Stimulated activated CD8-positive, alpha-beta memory T cell treated with anti-CD3 and anti-CD28 coated beads, Interleukin-12 subunit alpha, Interleukin-12 subunit beta, amount 100 ng/mL, for 24 hours (primary cell): ENCODE data around the gene VRK1.
"Not testable (repeated sequence)": the region's sequence is repeated elsewhere in the genome, so short reads cannot be mapped to it uniquely, and the experiment has no call there.

Experiments
- DNase-seq: peaks from one replicate; pipeline ENCODE4 v3.0.0-alpha.2; 2020; ENCODE audit errors: extremely low read depth

The VRK1 gene

DNA sequence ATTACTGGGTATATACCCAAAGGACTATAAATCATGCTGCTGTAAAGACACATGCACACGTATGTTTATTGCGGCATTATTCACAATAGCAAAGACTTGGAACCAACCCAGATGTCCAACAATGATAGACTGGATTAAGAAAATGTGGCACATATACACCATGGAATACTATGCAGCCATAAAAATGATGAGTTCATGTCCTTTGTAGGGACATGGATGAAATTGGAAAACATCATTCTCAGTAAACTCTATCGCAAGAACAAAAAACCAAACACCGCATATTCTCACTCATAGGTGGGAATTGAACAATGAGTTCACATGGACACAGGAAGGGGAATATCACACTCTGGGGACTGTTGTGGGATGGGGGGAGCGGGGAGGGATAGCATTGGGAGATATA, 86.8 kb downstream of the VRK1 start:
- not testable (repeated sequence) for DNase-seq

DNA sequence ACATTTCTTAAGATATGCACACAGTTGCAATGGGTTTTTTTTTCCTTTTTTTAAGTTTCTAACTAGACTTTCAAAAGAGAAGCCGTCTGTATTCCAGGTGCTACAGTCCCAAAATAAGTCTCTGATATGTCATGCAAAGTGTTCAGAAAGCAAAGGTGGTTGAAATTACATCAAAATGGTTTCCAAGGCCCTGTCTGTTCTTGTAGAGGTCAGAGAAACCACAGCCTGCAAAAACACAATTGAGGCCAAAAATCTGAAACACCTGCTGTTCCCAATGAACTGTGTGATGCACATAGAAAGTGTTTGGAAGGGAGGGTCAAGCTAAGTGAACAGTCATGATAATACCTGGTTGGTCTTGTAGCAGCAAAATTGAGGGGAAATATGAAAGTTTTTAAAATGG, 91.0 kb downstream of the VRK1 start:
- DNase-seq = no peak

DNA sequence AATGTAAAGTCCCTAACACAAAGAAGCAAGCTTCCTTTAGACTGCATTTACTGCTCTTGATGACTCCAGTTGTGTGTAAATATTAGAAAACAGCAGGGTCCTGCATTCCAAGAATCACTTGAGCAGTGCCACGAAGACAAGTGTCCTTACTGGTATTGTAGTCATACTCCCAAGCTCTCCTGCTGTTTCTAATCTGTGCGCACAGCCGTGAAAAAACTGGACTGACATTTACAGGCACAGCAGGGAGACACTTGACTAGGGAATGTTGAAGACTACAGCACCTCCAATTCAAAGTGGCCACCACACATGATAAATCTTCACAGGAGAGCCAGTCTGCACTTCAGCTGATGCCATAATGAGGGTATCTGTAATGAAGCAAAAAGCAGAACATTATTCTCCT, 91.4 kb downstream of the VRK1 start:
- DNase-seq = no peak

DNA sequence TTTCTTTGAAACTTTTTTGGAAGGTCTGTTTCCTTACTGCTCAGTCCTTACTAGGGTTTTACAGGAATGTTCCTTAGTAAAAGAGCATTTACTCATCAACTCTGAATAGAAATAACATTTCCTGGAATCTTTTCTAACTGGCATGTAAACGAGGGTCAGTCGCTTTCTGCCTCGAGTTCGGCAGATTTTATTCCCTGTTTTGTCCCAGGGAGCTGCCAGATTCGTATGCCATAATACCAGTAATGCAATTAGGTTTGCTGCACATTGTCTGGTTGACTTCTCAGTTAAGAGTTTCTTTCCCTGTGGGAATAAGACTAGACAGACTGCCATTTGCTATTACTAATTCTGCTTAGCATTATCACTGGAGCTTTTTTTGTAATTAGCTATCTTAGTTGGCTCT, 91.9 kb downstream of the VRK1 start:
- no peak for DNase-seq

DNA sequence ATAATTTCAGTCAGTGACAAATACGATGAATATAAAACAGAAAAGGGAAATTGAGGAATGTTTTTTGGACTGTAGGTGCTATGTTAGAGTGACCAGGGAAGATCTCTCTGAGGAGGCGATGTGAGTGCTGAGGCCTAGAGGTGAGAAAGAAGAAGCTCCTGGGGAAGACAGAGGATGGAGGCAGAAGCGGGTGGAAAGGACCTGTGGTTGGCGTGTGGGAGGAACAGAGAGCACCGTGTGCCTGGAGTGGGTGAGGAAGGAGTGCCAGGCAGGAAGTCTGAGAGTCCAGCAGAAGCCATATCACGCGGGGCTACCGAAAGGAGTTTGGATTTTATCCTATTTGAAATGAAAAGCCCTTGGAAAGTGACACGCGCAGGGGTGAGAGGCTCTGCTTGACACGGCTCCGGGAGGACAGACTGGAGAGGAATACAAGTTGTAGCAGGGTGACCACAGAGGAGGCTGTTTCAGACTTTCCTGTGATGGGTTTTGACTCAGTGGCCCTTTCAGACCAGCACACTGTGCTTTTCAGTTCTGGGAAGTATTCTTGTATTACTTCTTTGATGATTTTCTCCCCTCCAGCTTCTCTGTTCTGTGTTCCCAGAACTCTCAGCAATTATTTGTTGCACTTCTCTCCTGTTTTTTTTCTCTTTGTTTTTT, 96.9 kb downstream of the VRK1 start:
- no peak for DNase-seq

DNA sequence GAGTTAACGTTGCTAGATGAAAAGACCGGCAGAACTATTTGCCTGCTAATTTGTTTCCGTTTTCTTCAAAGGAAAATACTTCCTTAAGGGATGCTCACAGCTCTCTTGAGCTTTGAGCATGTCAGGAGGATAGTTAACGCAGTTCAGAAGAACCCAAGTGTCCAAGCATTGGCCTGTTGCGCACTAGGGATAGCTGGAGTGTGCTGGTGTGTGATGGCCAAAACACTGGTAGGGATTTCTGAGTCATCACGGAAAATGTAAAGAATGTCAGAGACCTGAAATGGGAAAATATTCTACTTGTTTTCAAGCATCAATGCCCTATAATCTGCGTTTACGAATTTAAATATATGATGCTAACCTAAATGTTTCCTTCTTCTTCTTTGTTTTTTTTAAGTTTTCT, 97.8 kb downstream of the VRK1 start:
- DNase-seq = no peak

DNA sequence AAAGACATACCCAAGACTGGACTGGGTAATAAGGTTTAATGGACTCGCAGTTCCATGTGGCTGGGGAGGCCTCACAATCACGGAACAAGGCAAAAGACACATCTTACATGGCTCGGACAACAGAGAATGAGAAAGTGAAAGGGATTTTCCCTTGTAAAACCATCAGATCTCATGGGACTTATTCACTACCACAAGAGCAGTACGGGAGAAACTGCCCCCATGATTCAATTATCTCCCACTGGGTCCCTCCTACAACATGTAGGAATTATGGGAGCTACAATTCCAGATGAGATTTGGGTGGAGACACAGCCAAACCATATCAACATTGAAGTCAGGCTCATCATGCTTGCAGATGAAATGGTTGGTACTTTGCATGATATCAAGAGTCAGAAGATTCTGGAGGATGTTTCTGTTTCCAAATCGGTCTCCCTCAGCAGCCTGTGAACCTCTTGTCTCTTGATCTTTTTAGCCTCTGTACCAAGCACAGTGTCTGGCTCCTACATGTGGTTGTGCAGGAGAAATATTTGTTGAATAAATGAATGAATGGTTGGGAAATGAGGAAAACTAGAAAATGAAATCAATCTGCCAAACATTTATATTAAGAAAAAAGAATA, 98.6 kb downstream of the VRK1 start:
- no peak for DNase-seq

DNA sequence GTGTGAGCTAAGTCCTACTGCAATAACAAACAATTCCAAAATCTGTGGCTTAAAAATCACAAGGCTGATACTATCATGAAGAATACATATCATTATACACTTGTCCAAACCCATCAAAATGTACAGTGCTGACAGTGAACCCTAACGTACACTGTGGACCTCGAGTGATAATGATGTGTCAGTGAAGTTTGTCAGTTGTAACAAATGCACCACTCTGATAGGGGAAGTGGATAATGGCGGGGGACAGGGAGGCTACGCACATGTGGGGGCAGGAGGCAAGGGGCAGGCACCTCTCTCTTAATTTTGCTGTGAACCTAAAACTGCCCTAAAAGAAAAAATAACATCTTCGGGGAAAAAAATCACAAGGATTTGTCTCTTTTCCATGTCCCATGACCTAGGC, 100.0 kb downstream of the VRK1 start:
- no peak for DNase-seq

DNA sequence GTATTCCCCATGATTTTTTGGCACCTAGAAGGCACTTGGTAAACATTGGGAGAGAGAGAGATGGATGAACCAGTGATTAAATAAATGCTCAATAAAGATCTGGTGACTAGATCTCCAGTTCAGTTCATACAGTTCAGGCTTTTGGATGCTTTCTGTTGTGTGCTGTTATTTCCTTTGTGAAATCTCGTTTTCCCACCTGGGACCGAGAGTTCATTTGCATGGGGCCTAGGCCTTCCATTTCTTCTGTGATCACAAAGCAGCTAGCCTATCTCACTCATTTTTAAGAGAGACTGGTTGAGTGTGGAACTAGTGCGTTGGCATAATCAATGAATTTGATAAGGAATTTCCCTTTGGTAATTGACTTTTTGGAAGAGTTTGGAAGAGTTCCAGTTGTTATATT, 104.0 kb downstream of the VRK1 start:
- no peak for DNase-seq

DNA sequence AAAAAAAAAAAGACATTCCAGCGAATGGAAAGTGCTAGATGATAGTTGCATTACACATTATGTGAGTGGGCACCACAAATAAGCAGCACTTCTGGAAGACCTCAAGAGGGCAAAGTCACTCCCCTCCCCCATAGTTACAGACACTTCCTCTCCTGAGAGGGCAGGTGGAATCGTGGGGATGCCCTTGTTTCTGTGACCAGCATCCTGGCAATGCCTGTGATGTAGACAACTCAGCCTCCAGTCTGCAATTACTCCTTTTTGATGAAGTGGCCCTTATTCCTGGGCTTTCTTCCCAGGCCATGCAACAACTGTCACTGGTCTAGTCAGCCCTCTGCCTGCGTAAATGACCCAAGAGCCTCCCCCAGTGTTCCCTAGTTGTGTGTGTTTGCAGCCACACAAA, 104.8 kb downstream of the VRK1 start:
- DNase-seq = no peak

DNA sequence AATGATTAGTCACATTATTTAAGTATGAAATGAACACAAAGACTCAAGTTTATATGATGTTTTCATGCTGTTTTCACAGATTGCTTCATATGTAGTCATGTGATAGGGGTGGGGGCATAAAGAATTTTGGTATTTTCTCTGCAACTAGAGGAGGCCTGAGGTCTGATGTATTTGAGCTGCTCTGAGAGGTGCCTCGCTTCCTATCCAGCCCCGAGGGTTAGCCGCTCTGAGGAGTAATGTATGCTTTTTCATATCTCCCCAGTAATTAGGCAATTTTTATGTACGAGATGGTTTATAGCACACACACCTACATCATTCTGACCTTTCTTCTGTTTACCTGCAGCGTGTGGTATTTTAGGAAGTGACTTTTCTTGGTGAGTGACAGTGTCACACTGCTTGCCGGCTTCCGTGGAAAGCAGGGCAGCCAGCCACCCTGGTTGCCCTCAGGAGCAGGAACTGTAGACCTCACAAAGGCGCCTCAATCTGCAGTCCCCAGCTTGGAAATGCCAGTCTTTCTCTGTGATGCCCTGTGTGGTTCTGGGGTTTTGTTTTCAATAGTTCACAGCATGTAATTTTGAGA, 106.4 kb downstream of the VRK1 start:
- no peak for DNase-seq

DNA sequence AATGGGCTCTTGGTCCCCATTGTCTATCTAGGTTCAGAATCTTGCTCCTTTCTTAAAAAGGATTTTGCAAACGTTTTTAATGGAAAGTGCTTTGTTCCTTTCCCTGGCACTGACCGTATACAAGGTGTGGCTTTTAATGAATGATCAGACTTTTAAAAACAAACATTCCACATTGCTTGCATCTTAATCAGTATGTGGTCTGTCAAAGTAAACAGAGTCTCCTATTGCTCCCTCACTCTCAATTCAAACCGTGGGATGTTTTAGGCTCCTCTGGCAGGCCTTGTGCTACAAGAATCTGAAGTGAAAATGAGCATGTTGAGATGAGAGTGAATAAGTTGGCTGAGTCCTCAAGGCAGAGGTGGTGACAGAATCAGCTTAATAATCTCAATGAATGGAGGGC, 107.0 kb downstream of the VRK1 start:
- DNase-seq = no peak

DNA sequence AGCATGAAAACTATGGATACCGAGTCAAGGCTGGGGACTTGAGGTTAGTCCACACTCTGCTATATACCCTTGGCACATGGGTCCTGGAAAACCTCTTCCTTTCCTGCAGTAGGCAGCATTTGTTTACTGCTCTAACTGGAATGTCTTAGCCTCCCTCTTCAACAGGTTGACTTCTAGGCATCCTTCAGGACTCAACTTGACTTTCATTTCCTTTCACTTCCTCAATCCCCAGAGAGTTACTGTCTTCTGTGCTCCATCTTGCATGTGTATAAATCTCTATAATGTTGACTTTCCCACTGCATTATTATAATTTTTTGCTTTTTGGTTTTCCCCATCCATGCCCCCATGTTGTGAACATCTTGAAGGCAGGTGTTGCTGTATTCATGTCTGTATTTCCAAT, 107.9 kb downstream of the VRK1 start:
- DNase-seq = no peak

DNA sequence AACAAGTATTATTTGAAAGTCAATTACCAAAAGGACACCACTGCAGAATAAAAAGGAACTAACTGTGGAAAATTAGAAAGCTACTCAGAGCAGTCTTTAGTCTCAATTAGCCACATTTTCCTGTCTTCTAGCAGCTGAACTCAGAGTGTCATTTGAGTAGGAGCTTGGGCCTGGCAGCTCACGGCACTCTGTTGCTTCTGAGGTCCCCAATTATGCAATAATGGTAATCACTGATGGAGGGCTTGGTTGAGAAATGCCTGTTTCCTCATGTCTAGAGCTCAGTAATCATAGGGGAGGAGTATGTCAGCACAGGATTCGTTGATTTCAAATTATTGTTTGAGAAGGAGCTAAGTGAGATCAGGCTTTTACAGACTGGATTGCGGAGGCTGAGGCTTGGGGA, 108.6 kb downstream of the VRK1 start:
- DNase-seq = no peak

DNA sequence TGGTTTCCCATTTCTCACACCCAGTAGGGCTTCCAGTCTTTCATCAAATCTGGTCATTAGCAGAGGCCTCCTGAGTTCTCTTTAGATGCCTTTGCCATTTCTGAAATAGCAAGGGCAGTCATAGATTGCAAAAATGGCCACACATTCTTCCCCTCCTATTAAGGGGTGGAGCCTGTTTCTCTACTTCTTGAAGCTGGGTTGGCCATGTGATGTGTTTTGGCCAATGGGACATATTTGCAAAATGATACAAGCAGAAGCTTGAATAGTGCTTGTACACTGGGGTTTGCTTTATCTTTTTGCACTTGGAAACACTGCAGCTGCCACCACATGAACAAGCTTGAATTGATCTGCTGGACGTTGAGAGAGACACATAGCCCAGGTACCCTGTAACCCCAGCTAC, 109.3 kb downstream of the VRK1 start:
- DNase-seq = no peak

DNA sequence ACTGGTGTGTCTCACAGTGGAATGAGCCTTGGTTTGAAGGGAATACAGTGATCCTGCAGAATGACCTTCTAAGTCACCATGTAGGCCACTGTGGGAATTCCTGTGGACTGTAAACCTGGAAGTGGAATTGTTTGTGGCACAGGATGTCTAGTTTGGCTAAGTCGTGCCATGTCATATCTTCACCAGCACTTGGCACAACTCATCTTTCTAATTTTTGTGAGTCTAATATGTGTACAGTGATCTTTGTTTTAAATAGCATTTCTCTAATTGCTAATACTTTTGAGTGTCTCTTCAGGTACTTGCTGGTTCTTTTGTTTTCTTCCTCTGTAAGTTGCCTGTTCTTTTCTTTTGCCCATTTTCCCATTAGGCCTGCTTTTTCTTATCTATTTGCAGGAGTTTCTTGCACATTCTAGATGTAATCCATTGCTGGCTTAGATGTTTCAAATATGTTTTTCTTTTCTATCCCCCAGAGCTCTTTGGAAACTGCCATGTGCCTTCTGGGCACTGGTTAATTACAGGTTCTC, 112.7 kb downstream of the VRK1 start:
- DNase-seq = no peak

DNA sequence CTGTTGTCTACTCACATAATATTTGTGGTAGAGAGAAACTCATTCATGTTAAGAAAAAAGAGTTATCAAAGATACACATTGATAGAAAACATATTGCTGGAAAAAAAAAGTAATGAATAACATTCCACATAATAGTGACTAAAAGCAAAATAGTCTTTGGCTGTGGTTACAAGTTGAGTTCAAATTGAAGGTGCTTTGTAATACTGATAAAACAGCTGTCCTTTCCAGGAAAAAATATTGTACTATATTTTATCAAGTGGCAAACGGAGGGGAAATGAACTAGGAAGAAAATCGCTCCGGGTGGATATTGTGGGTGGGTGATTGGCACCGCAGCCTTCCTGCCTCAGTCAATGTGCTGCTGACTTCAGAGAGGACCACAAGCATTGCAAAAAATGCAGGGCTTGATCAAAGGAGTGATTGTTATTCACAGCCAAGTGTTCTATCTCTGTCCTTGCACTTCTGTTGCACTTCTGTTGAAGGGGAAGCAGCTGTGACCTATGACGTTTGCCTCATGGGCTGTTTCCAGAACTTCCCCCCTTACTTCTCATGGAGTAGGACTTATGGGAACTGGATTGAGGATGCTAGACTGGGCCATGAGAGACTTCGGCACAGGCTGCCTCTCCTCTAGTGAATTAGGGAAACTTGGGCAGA, 114.4 kb downstream of the VRK1 start:
- DNase-seq = no peak

DNA sequence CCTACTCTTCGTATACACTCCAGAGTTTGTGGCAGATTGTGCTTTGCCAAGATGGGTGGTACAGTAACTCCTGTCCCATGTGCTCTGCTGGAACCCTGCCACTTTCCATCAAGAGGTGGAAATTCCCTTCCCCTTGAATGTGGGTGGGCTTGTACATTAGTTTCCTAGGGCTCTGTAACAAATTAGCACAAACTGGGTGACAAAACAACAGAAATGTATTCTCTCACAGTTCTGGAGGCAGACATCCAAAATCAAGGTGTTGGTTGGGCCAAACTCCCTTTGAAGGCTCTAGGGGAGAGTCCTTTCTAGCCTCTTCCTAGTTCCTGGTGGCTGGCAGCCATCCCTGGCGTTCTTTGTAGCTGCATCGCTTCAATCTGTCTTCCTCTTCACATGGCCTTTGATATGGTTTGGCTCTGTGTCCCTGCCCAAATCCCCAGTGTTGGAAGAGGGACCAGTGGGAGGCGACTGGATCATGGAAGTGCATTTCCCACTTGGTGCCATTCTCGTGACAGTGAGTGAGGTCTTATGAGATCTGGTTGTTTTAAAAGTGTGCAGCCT, 117.5 kb downstream of the VRK1 start:
- DNase-seq = no peak

DNA sequence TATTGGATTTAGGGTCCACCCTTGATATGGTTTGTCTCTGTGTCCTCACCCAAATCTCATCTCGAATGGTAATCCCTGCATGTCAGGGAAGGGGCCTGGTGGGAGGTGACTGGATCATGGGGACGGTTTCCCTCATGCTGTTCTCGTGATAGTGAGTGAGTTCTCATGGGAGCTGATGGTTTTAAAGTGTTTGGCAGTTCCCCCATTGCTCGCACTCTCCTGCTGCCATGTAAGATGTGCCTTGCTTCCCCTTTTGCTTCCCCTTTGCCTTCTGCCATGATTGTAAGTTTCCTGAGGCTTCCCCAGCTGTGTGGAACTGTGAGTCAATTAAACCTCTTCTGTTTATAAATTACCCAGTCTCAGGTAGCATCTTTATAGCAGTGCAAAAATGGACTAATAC, 118.3 kb downstream of the VRK1 start:
- DNase-seq = no peak

DNA sequence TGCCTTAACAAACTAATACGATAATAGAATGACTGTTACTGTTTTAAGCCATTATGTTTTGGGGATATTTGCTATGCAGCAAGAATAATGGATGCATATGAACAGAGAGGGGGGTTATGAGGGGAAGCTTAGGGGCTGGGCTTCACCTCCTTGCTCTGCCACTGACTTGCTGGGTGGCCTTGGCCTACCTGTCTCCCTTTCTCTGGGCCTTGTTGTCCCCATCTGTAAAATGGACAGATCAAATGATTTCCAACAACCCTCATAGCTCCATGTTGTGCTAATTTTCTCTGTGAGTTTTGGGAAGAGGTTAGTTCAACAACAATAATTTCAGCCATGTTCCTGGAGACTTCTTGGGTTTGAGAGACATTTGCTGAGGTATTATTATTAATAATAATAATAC, 119.6 kb downstream of the VRK1 start:
- DNase-seq = no peak

DNA sequence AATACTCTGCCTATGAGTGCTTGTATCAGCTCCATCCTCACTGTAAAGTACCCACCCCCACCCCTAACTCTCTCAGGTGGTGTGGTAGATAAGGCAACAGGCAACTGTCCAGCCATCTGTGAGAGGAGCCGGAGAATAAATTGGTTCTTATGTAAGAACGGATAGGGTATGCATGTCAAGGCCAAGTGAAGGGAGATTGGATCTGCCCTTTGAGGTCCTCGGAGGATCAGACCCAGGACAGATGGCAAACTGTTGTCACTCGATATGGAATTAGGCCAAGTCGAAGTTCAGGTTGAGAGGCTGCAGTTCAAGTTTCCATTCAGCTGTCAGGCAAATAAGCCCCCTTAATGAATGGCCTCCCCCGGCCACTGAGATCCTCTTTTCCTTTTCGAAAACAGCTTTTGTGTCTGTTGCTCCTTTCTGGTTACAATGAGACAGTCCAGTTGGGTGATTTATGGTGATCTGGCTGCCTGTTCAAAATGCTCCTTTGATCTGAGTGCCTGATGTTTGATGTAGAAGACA, 120.3 kb downstream of the VRK1 start:
- no peak for DNase-seq

DNA sequence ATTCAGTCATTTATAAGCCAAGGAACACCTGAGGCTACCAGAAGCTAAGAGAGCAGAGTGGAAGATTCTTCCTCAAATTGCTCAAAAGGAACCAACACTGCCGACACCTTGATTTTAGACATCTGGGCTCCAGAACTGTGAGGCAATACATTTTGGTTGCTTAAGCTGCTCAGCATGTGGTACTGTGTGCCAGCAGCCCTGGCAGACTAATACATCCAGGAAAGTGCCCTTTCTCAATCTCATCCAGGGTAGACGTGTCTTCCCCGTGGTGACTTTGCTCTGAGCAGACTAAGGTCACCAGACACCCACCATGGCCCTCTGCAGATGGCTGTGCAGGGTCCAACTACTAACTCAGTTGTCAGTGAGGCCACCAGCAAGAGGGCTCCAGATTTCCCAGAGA, 122.8 kb downstream of the VRK1 start:
- DNase-seq = no peak
